NCI-H524 treated with DMSO at 0.1 percent for 48 hours (cell line): Measurements from ENCODE around the gene HPN.

Source experiments
- DNase-seq: peaks from one replicate; lab custom pipeline; 2025; lab: John Stamatoyannopoulos, UW

Gene HPN

DNA sequence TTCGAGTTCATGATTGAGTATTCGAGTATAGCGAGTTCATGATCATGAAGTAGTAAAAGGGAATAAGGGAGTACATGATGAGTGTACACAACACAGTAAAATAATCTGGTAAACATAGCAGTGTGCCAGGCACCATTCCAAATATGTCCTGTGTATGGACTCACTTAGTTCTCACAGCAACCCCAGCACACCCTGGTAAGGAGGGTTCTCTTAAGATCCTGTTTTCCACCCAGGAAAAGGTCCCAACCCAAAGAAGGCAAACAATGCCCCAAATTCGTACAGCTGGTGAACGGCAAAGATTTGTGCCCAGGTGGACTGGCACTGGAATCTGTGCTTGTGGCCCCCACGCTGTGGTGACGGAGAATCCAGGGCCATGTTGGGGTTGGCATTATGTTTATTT lies 21.4 kb downstream of the HPN start:
- no peak for DNase-seq

DNA sequence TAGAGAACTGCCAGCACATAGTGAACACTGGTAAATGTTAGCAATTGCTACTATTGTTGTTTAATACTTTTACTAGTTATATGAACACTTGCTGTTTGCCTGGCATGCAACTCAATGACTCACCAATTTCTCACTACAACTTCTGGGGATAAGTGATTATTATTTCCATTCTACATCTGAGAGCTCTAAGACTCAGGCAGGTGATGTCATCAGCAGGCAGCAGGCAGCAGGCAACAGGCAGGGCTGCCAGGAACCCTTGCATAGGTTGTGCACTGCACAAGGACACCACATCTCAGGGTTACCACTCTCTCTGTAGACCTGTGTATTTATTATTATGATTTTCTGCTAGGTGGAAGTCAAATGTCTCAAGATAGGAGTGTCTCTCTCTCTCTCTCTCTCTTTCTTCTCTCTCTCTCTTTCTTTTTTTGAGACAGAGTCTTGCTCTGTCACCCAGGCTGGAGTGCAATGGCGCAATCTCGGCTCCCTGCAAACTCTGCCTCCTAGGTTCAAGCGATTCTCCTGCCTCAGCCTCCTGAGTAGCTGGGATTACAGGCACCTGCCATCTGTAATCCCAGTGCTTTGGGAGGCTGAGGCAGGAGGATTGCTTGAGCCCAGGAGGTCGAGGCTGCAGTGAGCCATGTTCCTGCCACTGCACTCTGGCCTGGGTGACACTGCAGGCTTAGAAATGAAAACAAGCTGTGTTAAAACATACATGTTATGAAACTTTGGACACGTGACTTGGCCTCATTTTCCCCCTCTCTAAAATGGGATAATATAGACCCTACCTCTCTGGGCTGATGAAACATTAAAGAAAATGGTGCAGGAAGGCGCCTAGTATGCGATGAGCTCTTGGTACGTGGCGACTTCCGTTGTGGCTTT lies 22.7 kb downstream of the HPN start:
- no peak for DNase-seq

DNA sequence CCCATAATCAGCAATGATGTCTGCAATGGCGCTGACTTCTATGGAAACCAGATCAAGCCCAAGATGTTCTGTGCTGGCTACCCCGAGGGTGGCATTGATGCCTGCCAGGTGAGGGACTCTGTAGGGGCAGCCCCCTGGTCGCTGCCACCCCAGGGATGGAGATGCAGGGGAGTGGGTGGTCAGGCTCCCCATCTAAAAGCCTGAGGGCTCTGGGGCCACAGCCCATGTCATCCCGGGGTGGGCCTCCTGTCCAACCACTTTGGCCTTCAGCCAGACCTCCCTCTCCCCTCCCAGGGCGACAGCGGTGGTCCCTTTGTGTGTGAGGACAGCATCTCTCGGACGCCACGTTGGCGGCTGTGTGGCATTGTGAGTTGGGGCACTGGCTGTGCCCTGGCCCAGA lies 24.1 kb downstream of the HPN start:
- DNase-seq = no peak

DNA sequence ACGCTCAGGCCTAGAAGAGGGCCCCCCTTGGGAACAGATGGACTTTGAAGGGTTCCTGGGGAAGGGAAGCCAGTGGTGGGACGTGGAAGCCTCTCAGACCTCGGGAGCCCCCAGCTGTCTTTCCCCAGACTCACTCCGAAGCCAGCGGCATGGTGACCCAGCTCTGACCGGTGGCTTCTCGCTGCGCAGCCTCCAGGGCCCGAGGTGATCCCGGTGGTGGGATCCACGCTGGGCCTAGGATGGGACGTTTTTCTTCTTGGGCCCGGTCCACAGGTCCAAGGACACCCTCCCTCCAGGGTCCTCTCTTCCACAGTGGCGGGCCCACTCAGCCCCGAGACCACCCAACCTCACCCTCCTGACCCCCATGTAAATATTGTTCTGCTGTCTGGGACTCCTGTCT lies 24.6 kb downstream of the HPN start:
- no peak for DNase-seq

DNA sequence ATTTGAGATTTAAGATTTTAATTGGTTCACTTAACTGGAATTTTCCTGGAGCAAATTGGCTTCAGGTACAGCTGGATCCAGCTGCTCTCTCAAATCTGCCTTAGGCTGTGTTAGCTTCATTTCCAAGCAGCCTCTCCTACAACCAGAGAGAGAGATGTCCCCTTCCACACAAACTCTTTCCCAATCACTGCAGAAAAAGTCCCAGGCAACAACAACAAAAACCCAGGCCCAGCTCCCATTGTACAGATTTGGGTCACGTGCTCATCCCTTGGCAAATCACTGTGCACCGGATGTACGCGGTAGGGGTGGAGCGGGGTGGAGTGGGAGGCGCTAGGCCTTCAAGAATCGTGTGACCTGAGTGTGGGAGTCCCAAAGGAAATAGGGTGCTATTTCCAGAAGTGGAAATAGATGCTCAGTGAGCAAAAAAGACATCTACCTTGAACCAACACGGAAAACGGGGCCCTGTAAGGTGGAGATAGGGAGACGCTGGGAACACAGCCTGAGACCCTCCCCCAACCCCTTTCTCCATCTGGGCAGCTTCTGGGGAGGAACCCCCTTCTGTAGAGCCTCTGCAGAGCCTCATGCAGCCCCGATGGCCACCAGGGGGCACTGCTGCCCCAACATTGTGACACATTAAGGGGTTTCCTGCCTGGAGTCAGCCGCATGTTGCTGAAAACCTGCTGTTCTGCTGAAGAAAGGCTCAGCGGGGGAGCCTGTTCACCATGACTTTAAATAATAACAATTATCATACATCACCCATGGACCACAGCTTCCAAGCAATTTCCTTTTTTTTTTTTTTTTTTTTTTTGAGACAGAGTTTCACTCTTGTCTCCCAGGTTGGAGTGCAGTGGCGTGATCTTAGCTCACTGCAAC lies 25.4 kb downstream of the HPN start:
- peak; percentile 64 for DNase-seq

DNA sequence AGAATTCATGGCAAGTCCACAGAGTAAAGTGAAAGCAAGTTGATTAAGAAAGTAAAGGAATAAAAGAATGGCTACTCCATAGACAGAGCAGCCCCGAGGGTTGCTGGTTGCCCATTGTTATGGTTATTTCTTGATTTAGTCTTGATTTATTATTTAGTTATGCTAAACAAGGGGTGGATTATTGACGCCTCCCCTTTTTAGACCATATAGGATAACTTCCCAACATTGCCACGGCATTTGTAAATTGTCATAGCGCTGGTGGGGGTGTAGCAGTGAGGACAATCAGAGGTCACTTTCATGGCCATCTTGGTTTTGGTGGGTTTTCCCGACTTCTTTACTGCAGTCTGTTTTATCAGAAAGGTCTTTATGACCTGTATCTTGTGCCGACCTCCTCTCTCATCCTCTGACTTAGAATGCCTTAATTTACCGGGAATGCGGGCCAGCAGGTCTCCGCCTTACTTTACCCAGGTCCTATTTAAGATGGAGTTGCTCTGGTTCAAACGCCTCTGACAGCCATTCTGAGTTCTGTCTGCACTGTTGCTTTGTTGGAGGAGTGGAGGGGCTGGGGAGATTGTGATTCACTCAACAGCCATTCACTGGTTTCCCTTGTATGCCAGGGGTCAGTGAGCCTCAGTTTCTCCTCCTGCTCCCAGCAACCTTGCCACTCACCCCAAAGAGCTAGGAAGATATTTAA lies 27.6 kb downstream of the HPN start:
- no peak for DNase-seq

DNA sequence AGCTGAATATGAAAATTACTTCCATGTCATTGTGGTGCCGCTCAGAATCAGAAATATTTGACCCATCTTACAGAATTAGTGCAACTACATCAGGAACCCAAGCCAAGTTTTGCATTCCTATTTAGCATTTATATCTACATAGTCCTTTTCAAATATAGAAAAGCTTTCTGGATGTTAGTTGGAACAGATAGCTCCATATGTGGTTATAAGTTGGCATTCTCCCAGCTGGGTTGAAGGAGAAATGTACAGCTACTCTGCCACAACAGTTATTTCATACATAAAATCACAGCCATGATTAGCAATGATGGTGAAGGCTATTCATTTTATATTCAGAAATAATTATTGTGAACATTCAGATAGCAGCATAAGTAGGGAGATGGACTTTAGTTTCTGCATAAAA lies 28.2 kb downstream of the HPN start:
- no peak for DNase-seq

DNA sequence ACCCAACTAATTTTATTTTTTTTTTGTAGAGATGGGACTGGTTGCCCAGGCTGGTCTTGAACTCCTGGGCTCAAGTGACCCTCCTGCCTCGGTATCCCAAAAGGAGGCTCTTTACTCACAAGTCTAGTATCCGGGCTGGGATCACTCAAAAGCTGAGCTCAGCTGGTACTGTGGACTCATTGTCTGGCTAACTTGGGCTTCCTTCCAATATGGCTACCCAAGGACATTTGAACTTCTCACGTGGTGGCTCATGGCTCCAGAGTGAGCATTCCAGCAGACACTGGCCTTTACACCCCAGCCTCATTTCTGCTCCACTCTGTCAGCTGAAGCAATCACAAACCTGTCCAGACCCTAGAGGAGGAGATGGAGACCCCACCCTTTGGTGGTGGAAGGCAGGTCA lies 28.9 kb downstream of the HPN start:
- DNase-seq = no peak

DNA sequence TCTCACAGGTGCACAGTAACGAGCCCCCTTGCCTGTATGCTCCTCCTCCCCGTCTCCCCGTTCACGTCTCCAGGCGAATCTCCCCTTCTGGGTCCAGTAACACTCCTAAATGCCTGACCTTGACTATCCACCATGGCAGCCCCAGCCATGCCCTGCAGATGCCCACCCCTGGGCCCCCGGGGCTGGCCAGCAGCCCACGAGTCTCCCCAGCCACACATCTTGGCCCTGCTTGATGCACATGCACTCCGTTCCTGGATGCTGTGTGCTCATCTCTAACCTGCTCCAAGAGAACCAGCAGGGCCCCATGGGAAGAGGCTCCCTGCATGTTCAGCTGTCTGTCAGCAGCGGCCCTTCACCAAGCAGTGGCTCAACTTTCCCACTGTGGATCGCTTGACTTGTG lies 32.0 kb downstream of the HPN start:
- no peak for DNase-seq

DNA sequence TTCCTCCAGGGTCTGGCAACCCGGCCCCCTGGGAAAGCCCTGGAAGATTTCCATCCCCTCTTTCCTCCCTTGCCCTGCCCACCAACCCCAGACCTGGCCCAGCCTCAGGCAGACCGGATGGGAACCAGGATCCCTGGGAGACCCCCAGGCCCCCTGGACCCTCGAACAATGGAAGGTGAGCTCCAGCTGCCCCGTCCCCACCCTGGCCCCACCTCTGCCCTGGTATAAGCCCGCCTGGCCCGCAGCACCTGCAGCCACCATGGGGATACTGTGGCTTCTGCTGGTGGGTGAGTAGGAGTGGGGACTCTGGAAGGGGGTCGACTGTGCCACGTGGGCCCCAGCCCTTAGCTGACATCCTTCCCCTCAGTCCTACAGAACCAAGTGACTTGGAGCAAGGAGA lies 32.4 kb downstream of the HPN start:
- DNase-seq = no peak

DNA sequence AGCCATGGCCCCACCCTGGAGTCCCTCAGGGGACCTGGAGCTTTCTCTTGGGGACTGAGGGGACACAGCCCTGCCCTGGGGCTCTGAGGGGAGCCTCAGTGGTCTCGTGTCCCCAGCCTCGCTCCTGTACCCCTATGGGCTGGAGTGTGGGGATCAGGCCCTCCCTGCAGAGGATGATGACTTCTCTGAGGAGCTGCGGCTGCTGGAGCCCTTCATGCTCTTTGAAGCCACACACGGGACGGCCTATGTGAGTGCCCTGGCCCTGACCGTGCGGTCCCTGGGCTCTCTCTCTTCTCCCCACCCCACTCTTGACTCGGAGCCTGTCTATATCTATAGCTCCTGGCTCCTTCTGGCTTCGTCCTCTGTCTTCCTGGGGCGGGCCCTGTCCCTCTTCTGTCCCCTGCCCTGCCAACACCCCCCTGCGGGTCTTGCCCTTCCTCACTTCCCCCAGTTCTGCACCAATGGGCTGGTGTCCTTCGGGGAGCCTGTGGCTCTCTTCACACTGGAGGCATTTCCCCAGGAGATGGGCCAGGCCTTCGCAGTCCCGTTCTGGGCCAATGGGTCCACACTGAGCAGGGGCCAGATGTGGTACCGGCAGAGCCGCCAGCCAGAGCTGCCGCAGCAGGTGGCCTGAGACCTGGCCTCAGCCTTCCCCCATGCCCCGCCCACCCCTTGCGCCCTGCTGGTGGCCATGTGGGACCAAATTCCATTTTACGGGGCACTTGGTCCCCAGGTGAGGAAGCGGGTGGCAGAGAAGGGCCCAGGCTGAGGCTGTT lies 33.1 kb downstream of the HPN start:
- DNase-seq = no peak

DNA sequence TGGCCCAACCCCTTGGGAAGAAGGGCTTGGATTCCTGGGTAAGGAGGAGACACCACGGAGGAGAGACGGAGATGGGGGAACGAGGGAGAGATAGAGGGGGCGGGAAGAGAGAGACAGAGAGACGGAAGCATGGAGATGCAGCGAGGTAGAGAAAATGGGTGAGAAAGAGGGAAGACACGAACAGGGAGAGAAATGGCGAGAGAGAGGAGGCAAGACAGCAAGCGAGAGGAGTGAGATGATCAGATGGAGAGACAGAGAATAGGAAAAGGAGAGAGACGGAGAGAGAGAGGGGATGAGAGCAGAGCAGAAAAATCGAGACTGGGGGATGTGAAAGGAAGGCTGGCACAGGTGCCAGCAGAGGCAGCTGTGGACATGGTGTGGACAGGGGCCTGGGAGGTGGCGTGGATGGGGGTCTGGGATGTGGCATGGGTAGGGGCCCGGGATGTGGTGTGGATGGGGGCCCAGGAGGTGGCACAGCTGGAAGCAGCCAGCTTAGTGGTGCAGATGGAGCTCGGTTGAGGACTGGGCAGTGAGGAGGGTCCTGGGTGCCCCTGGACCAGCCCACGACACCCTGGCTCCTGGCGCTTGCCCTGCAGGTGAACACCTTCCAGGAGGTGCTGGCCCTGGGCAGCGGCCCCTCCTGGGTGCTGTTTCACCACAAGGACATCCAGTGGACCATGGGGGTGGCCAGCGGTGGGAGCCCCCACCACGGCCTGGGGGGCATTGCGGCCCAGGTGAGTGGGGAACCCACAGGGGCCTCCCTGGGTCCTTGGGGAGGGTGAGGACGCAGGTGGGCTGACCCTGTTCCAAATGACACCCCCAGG lies 33.9 kb downstream of the HPN start:
- DNase-seq = no peak

DNA sequence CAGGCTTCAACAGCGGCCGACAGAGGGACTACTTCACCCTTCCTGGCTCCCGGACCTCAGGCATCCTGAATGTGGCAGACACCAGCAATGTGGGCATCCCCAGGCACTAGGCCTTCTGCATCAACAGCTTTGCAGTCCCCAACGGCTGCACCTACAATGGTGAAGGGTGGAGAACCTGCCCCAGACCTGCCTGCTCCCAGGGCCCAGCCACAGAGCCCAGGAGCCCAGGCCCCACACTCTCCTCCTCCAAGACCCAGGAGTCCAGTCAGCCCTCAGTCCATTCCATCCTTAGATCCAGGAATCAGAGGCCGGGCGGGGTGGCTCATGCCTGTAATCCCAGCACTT lies 34.5 kb downstream of the HPN start:
- no peak for DNase-seq

DNA sequence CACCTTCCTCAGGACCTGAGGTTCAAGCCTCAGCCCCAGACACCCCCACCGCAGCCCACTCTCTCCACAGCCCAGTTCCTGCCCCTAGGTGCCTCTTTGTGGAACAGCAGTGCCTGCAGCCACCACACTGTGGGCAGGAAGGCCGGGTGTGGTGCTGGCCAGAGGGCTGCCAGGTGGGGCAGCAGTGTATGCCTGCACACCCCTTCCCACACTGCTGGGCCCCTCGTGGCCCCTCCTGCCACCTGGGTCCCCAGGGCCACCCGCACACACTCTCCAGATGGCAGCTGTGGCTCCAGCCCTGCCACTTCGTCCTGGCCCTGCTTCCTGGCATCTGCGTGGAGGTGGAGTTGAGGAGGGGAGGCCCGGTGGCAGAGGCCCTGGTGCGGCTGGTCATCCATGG lies 35.1 kb downstream of the HPN start:
- DNase-seq = peak; percentile 33

DNA sequence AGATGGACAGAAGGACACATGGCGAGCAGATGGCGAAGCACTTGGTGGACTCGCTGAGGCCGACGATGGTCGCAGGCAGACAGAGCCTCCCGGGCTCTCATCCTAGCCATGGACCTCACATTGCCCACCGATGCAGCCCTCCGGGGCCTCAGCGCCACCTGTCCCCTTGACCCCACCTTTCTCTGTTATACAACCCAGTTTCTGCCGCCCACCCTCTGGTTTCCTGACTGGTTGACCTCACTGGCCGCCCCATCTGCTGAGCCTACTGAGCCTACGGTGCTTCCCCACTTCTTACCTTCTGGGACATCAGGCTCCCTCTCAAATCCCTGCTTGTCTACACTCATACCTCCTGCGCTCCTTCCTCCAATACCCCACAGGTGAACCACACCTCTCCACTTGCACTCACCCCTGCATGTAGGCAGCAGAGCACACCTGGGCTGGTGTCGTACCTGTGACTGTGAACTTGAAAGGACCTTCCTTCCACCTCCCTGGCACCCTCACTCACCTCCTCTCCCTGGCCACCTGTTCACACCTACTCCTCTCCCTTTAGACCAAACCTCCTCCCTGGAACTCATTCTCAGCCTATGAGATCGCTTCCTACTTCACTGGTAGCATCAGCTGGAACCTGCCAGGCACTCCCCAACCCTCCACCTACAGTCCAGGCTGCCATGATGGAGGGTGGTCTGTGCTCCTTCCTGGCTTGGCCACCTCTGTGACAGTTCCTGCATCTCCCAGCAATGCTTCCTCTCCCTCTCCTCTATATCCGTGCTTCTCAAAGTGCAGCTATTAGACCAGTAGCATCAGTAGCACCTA lies 36.1 kb downstream of the HPN start:
- no peak for DNase-seq

DNA sequence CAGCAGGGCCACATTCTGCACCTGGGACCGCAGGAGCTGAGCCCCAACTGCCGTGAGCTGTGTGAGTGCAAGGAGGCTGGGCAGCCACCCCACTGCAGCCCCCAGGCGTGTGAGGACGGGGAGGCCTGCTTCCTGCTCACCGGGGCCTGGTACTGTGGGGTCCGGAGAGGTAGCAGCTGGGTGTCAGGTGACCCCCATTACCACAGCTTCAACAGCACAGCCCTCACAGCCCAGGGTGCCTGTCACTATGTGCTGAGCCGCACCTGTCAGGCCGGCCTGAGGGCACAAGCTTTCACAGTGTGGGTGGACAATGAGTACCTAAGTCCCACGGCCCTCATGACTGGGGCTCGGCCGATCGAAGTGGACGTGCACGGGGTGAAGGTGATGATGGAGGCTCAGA lies 38.3 kb downstream of the HPN start:
- DNase-seq = no peak

DNA sequence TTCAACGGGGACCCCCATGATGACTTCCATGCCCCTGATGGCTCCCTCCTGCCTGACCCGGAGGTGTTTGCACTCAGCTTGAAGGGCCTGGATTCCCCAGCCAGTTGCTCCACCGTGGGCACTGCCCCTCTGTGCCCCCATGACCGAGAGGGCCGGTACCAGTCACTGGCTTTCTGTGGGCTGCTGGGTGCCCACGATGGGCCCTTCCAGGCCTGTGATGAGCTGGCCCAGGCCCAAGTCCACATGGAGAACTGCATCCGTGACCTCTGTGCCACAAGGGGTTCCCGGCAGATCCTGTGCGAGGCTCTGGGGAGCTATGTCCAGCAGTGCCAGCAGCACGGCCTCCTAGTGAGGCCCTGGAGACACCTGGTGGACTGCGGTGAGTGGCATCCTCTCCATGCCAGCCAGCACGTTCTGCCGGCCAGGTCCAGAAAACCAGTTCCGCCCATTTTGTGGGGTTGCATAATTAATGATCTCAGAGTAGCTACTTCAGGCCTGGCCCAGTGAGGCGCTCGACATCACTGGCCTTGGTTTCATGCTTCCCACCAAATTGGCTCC lies 39.2 kb downstream of the HPN start:
- no peak for DNase-seq

DNA sequence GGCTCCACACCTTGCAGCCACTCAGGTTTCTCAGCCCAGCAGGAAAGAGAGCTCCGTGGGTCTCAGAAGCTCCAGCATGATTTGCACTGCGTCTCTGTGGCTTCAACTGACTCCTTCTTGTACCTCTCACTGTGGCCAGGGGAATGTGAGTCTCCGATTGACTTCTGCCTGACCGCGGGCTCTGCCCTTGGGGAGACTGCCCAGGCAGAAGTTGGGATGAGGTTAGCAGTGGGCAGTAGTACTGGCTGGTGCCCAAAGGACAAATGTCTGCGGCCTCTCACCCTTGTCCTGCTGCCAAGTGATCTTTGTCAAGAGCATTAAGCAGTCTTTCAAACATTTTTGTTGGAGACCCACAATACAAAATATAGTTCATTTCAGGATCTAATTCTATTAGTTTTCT lies 39.7 kb downstream of the HPN start:
- DNase-seq = no peak

DNA sequence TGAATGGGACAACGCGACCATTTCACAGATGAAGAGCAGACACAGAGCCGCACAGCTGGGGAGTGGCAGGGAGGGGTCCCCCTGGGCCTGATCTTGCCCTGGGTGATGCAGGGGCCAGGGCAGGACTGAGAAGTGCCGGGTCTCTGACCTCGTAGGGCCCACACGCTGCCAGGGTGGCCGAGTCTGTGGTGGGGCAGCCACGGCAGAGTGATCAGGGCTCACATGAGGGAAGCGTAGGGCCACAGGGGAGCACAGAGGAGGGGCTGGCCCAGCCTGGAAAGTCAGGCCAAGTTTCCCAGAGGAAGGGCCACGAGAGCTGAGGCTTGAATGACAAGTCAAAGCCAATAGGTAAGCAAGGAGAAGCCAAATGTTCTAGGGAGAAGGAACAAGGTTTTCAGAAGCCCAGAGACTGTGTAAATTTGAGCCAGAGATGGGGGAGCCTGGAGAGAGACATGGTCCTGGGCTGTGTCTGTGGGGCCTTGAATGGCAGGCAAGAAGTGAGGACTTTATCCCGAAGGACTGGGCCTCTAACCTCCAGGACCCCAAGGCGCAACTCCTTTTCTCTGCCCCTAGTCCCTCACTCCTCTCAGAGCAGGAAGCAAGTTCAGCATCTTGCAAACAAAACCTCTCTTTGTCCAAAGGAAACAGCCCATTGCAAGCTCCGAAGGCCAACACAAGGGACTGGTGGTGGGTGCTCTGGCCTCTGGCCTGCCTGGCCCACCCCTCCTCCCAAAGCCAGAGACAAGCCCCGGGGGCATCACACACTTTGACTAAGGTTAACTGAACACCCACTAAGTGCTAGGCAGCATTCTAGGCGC lies 42.4 kb downstream of the HPN start:
- no peak for DNase-seq
